Endothelial cell (in vitro differentiated cells): Measurements from ENCODE around the gene PDE4D. TPM values are rescaled to one million over a fixed set of nuclear protein-coding genes. Genes with fewer than 3 reads are reported as not detected.

Experiments used
- DNase-seq: peaks from one replicate; pipeline ENCODE4 v3.0.0; 2021; ENCODE audit warnings: low spot score
- H3K27ac Mint-ChIP-seq: one replicate; pipeline ENCODE4 v1.8.0; 2021; ENCODE audit warnings: mixed read lengths, inconsistent platforms; ENCODE audit not compliant: unreplicated experiment
- H3K27me3 Mint-ChIP-seq: one replicate; pipeline ENCODE4 v1.8.0; 2021; ENCODE audit warnings: mild to moderate bottlenecking, moderate library complexity, mixed read lengths, inconsistent platforms; ENCODE audit not compliant: unreplicated experiment
- H3K36me3 Mint-ChIP-seq: one replicate; pipeline ENCODE4 v1.8.0; 2021; ENCODE audit warnings: mild to moderate bottlenecking, low read depth, mixed read lengths, inconsistent platforms; ENCODE audit not compliant: unreplicated experiment
- H3K4me1 Mint-ChIP-seq: one replicate; pipeline ENCODE4 v1.8.0; 2021; ENCODE audit warnings: mild to moderate bottlenecking, mixed read lengths, inconsistent platforms; ENCODE audit not compliant: unreplicated experiment
- H3K4me3 Mint-ChIP-seq: one replicate; pipeline ENCODE4 v1.8.0; 2021; ENCODE audit warnings: mild to moderate bottlenecking, mixed read lengths, inconsistent platforms; ENCODE audit not compliant: unreplicated experiment
- H3K9me3 Mint-ChIP-seq: one replicate; pipeline ENCODE4 v1.8.0; 2021; ENCODE audit warnings: mixed read lengths, inconsistent platforms; ENCODE audit not compliant: unreplicated experiment
- CTCF ChIP-seq: fragments of 200-600 bp; sonication (generic); IDR thresholded peaks from one replicate; pipeline ENCODE4 v1.5.0; 2021; ENCODE audit warnings: antibody characterized with exemption; ENCODE audit not compliant: unreplicated experiment
- total RNA-seq: library from RNA; stranded (reverse); fragmentation: NEBNext Ultra II Directional; extraction: Animal tissue kit (Norgen Biotek cat#: 25700); gene quantifications from one replicate; pipeline ENCODE4 v1.2.1, GENCODE V29; 2021; ENCODE audit not compliant: unreplicated experiment

The PDE4D gene
- total RNA-seq, 1 donor from 2014 or later, result 9.4 TPM

GRCh38 chr5:59656351-59657254 lies 236.9 kb downstream of the PDE4D start:
- TF ChIP-seq CTCF, result no peak
- no peak overlapping the region for H3K4me3 Mint-ChIP-seq
- H3K36me3 Mint-ChIP-seq, result no peaks in the 10 kb centered on the region
- no peaks in the 10 kb centered on the region for H3K9me3 Mint-ChIP-seq
- H3K27me3 Mint-ChIP-seq, result no peaks in the 10 kb centered on the region
- no peaks in the 10 kb centered on the region for H3K4me1 Mint-ChIP-seq
- H3K27ac Mint-ChIP-seq, result no peak overlapping the region
- no peak for DNase-seq

- Mint-ChIP-seq H3K36me3 (no peaks in the 10 kb centered on the region), H3K27me3 (no peaks in the 10 kb centered on the region), H3K27ac (no peak overlapping the region), H3K4me3 (no peak overlapping the region), H3K9me3 (no peaks in the 10 kb centered on the region), H3K4me1 (no peaks in the 10 kb centered on the region)
- TF ChIP-seq CTCF, result no peak
- no peak for DNase-seq
Measured at GRCh38 chr5:59655693-59656309, 237.7 kb downstream of the PDE4D start.

- H3K4me1 Mint-ChIP-seq, result no peaks in the 10 kb centered on the region
- H3K27ac Mint-ChIP-seq, result no peak overlapping the region
Measured at GRCh38 chr5:59654691-59655090, 238.8 kb downstream of the PDE4D start.

GRCh38 chr5:59652449-59652848 lies 241.1 kb downstream of the PDE4D start:
- H3K36me3 Mint-ChIP-seq, result no peaks in the 10 kb centered on the region
- no peaks in the 10 kb centered on the region for H3K9me3 Mint-ChIP-seq
- H3K4me1 Mint-ChIP-seq, result no peaks in the 10 kb centered on the region
- no peak for TF ChIP-seq CTCF
- H3K27me3 Mint-ChIP-seq, result no peaks in the 10 kb centered on the region
- DNase-seq, result no peak
- H3K27ac Mint-ChIP-seq, result no peak overlapping the region
- no peak overlapping the region for H3K4me3 Mint-ChIP-seq

More at GRCh38 chr5:59654691-59655090, 238.8 kb downstream of the PDE4D start:
- no peak for DNase-seq
- H3K9me3 Mint-ChIP-seq, result no peaks in the 10 kb centered on the region
- no peaks in the 10 kb centered on the region for H3K36me3 Mint-ChIP-seq
- H3K4me3 Mint-ChIP-seq, result no peak overlapping the region
- no peaks in the 10 kb centered on the region for H3K27me3 Mint-ChIP-seq
- TF ChIP-seq CTCF, result no peak
